HUDEP-2 (cell line): ENCODE results near the gene MYD88.

Experiments
- DNase-seq, 76 experiments: peaks; one replicate each; lab custom pipeline; 2025; ENCODE audit not compliant: unreplicated experiment in 76 of 76; lab: John Stamatoyannopoulos, UW

The MYD88 gene

DNA sequence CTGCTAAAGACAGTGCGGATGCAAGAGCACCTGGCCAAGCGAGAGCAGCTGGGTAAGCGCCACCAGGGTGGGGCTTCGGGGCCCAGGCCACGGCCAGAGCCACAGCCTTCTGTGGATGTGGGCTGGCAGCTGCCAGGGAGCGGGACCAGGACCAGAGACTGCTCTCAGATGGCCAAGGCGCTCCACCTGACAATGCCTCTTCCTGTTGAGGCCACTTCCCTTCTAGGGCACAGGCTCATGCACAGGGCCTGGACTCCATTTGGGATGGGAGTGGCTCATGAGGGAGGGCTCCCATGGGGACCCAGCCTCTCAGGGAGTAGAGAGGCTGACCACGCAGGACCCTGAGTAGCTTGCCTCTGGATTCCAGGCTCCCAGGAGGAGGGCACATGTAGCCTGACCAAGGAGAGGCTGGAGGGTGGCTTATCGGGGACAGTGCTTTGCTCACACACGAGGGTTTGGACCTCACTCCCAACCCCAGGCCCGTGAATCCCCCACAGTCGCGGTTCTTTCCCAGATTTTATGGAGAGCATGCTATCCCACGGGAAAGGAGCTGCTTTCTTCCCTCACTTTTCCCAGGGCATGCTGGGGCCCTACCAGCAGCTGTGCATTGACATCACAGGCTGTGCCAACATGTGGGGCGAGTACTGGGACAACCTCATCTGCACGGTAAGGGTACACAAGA lies 26.6 kb upstream of the MYD88 start:
- DNase-seq: no peak

DNA sequence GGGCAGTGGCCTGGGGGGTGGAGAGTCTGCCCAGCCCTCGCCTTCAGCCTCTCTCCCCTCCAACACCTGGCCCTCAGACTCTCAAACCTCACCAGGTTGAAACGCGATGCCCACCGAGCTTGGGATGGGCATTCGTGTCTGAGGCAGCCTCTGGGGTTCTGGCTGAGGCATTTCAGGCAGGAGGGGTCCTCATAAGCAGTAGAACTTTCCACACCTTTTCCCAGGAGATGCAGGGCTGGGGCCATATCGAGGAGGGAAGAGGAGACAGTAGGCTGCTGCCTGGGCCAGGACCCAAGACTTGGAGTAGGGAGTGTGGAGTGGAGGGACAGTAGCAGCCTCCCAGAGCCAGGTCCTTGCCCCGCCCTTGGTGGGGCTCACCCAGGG lies 26.1 kb upstream of the MYD88 start:
- DNase-seq: no peak

- no peak for DNase-seq
Observed at GRCh38 chr3:38114052-38114874, 24.2 kb upstream of the MYD88 start.

GRCh38 chr3:38114875-38115644 lies 23.4 kb upstream of the MYD88 start:
- no peak for DNase-seq

- no peak for DNase-seq
Observed at GRCh38 chr3:38115645-38116427, 22.6 kb upstream of the MYD88 start.

DNA sequence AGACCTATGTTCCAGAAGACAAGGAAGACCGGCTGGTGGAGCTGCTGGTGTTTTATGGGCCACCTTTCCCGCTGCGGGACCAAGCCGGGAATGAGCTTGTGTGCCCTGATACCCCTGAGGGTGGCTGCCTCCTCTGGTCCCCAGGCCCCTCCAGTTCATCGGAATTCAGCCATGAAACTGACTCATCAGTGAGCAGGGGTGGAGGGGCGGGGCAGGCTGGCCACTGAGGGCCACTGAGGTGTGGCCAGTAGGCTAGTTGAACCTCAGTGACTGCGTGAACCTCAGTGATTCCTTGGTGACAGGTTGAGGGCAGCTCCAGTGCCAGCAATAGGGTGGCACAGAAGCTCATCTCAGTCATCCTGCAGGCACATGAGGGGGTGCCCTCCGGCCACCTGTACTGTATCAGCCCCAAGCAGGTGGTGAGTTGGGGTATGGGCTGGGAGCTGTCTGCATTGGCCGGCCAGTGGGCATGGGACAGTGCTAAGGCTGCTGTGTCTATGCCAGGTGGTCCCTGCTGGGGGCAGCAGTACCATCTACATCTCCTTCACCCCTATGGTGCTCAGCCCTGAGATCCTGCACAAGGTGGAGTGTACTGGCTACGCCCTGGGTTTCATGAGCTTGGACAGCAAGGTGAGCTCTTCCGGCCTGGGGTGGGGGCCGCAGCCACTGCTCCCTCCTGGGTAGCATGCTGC lies 21.8 kb upstream of the MYD88 start:
- no peak for DNase-seq

DNA sequence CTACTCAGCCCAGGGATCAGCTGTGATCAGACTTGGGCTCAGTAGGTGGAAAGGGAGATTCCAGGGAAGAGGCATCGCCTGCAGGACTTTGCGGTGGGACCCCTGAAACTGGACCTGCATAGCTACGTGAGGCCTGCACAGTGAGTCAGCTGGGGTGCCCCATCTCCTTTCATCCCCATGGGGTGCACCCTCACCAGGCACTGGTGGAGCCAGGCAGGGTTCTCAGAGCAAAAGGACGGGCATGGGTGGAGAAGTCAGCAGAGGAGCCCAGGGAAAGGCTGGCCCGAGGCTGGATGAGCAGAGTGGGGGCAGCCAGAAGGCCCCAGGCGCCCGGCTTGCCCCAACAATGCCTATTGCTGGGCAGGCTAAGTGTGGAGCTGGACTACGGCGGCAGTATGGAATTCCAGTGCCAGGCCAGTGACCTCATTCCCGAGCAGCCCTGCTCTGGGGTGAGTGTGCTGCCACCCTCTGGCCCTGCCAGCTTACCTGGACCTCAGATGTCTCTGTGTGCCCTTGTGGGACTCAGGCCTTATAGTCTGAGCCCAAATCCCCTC lies 21.2 kb upstream of the MYD88 start:
- no peak for DNase-seq

DNA sequence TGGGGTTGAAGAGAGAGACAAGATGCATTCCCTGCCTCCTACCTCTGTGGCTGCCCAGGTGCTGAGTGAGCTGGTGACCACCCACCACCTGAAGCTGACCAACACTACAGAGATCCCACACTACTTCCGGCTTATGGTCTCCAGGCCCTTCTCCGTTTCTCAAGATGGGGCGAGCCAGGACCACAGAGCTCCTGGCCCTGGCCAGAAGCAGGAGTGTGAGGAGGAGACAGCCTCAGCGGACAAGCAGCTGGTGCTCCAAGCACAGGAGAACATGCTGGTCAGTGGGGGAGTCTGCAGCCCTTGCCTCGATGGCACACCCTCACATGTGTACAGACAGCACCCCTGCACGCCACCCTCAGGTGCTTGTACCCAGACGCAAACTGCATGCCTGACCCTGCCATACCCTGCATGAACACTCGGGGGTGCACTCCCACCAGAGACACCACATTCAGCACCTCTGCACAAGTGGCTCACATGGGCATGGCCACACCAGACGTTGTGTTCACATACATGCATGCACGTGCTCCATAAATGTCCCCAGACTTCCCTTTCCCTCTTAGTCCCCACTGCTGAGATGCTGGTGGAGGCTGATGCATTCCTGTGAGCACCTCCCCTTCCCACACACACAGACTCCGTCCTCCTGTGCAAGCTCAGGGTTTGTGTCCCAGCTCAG lies 20.6 kb upstream of the MYD88 start:
- peak in 67 of 76 experiments; percentile 4 to 79 (median 57) for DNase-seq

DNA sequence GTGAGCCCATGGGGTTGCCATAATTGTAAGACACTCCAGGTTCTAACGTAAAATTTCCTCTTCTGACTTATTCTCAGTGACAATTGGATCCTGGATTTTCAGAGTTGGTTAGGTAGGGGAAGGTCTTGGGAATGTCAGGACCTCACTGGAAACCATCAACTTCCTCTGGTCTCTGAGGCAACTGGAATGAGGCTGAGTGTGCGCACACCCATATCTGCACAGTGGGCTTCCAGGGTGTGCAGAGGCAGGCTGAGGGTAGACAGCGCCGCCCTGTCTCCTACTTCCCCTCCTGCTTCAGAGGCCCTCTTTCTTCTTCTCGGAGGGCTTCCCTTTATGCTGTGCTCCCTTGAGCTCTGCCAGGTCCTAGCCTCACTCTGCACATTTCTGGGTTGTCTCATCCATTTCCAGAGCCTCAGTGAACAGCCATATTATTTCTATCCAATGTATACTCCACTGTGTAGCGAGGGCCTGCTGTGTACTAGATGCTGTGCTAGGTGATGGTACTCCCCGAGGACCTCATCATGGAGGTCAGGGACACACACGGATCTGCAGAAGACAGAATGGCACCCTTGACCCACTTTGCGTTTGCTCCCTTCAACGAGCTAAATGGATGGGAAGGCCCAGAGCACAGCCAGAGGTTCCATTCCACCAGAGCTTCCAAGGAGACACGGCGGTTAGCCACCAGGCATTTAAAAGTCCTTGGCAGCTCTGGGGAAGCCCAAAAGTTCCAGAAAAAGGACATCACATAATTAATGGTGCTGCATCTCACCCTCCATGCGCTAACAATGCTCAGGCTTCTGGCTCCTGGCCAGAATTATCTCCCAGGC lies 19.8 kb upstream of the MYD88 start:
- DNase-seq: no peak

- DNase-seq: no peak
Observed at GRCh38 chr3:38119248-38119544, 19.3 kb upstream of the MYD88 start.

DNA sequence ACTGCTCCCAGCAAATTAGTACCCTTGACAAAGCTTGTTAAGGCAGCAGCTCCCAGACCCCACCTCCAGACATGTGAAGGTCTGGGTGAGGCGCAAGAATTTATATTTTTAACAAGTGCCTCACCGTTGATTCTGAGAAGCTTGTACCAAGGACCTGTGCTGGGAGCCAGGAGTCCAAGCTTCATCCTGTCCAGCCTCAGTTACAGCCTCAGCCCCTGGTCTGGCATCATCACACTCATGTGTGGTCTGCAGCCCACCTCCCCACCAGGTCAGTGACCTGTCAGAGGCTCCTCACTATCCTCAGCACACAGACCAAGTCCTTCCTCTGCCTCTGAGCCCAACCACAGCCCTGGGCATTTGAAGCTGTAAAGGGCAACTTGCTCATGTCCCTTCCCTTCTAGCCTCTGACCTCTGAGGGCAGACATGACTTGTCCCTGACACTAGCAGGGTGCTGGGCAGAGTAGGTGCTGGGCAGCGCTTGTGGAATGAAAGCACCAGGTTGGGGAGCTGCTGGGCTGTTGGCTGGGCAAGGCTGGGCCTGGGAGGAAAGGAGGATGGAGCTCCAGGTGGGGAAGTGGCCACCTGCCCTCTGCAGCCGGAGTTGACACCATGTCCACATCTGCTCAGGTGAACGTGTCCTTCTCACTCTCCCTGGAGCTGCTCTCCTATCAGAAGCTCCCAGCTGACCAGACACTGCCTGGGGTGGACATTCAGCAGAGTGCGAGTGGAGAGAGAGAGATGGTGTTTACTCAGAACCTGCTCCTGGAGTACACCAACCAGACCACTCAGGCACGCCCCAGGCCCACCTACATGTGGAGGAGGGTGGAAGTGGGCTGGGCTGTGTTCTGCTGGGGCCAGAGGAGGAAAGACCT lies 18.4 kb upstream of the MYD88 start:
- no peak for DNase-seq

DNA sequence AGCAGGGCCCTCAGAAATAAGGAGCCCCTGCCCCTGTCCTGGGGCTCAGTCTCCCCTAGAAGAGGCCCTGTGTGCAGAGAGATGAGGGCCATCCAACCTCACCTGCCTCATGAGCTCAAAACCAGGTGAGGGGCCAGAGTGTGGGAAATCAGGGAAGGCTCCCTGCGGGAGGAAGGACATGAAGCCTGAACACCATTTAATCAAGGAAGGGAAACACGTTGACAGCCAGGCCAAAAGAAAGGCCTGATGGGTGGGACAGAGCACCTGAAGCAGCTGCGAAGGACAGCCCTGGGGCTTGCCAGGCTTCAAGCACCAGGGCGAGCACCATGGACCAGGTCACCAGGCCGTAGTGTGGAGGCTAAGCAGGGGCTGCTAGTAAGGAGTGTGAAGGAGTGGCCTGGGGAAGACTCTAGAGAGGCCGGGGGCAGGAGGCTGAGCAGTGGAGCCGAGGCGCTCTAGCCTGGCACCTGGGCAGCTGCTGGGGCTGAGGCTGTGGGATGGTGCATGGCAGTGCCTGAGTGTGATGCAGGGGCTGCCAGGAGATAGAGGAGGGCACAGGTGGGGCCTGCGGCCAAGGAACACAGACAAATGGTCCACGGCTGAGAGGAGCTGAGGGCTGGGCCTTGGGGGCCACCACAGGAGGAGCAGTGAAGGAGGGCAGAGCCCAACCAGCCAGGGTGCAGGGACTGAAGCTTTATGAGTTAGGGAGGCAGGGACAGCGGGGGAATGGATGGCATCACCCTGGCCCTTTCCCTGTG lies 17.6 kb upstream of the MYD88 start:
- DNase-seq: no peak

- DNase-seq: no peak
Observed at GRCh38 chr3:38121451-38121831, 17.0 kb upstream of the MYD88 start.

GRCh38 chr3:38121832-38122461 lies 16.5 kb upstream of the MYD88 start:
- no peak for DNase-seq

- DNase-seq: no peak
Observed at GRCh38 chr3:38122712-38123290, 15.7 kb upstream of the MYD88 start.
